HepG2 (cell line): Measurements from ENCODE around the gene JTB. TPM values are rescaled to one million over a fixed set of nuclear protein-coding genes. Genes with fewer than 3 reads are reported as not detected.

ENCODE experiments used
- ATAC-seq: fragments of 200-7000 bp; cut with Tn5 transposase; 3 replicates; pipeline ENCODE4 v1.9.1; 2020; ENCODE audit warnings: mild to moderate bottlenecking, moderate library complexity
- BruUV-seq: library from RNA; stranded (reverse); fragments of 400-500 nt; replicated peaks from 2 replicates; lab custom pipeline; 2021; lab: Mats Ljungman, UMichigan
- CTCF ChIA-PET: fragments of 300-600 bp; formaldehyde crosslinking; extraction: SDS; loops from one replicate; lab custom pipeline; 2021; ENCODE audit warnings: low total read pairs, inconsistent platforms, low intra/inter-chr PET ratio; lab: Yijun Ruan, JAX
- POLR2A ChIA-PET: fragments of 350-600 bp; sonication (Branson Sonifier 250); formaldehyde crosslinking; loops from one replicate; lab custom pipeline; 2020; ENCODE audit warnings: antibody characterized with exemption, inconsistent platforms; lab: Yijun Ruan, JAX
- DNase-seq: peaks from one replicate; pipeline ENCODE4 v3.0.0-alpha.2; 2015; ENCODE audit warnings: low spot score
- FAIRE-seq: peaks from 3 replicates; lab custom pipeline; 2011; peaks lifted over from hg19 to GRCh38; lab: Jason Lieb, UNC
- H2AFZ ChIP-seq: one replicate; pipeline ENCODE4 v1.6.1; 2011; ENCODE audit warnings: low read length, inconsistent platforms
- H3K27ac ChIP-seq: fragments of 300-600 bp; 3 replicates; pipeline ENCODE4 v1.8.0; 2011; ENCODE audit warnings: mixed run types, mild to moderate bottlenecking, mixed read lengths, low read length, inconsistent platforms; ENCODE audit not compliant: insufficient read depth; ENCODE audit errors: extremely low read length
- H3K27me3 ChIP-seq, 2 experiments: fragments of 200-600 bp in 1 of 2; 2 replicates in 1 of 2; 3 replicates in 1 of 2; pipeline versions ENCODE4 v1.6.0 to v1.8.0; 2011; ENCODE audit warnings: low read length in 2 of 2, mild to moderate bottlenecking in 2 of 2, moderate library complexity in 2 of 2, inconsistent platforms in 1 of 2; ENCODE audit not compliant: insufficient read depth in 2 of 2, control insufficient read depth in 1 of 2
- H3K36me3 ChIP-seq, 2 experiments: fragments of 200-600 bp in 1 of 2; replicated peaks in 1 of 2; 2 replicates in 1 of 2; 3 replicates in 1 of 2; pipeline versions ENCODE4 v1.5.1 to v1.8.0; 2011; ENCODE audit warnings: low read length in 2 of 2, inconsistent platforms in 1 of 2; ENCODE audit not compliant: insufficient read depth in 2 of 2, control insufficient read depth in 1 of 2
- H3K4me1 ChIP-seq: 2 replicates; pipeline ENCODE4 v1.5.1; 2012; ENCODE audit warnings: low read length, inconsistent platforms; ENCODE audit not compliant: insufficient read depth
- H3K4me2 ChIP-seq: 2 replicates; pipeline ENCODE4 v1.6.0; 2011; ENCODE audit warnings: low read depth, low read length, inconsistent platforms
- H3K4me3 ChIP-seq, 3 experiments: fragments of 200-600 bp in 1 of 3; sonication (generic), shearing (Covaris generic) in 1 of 3; replicated peaks in 1 of 3; 2 replicates each; pipeline ENCODE4 v1.5.1; 2011 to 2016; ENCODE audit warnings: low read length in 3 of 3, inconsistent platforms in 2 of 3, low read depth in 2 of 3, mild to moderate bottlenecking in 2 of 3, control low read depth in 1 of 3, mixed read lengths in 1 of 3; ENCODE audit not compliant: insufficient read depth in 1 of 3
- H3K79me2 ChIP-seq: one replicate; pipeline ENCODE4 v1.6.1; 2011; ENCODE audit warnings: low read length, inconsistent platforms; ENCODE audit not compliant: insufficient read depth
- H3K9ac ChIP-seq: 2 replicates; pipeline ENCODE4 v1.6.0; 2011; ENCODE audit warnings: mild to moderate bottlenecking, low read depth, low read length, inconsistent platforms; ENCODE audit not compliant: insufficient read depth
- H3K9me3 ChIP-seq: 2 replicates; pipeline ENCODE4 v1.5.1; 2012; ENCODE audit warnings: mild to moderate bottlenecking, low read length
- H4K20me1 ChIP-seq: 2 replicates; pipeline ENCODE4 v1.6.0; 2011; ENCODE audit warnings: inconsistent platforms, mild to moderate bottlenecking, low read length, moderate library complexity; ENCODE audit not compliant: insufficient read depth
- ATF7 ChIP-seq, 2 experiments: fragments of 450-650 bp in 1 of 2; sonication (generic) in 1 of 2; formaldehyde crosslinking in 1 of 2; IDR thresholded peaks; 2 replicates each; pipeline versions ENCODE4 v1.4.0 to v1.6.1; 2016 to 2020; ENCODE audit warnings: antibody characterized with exemption in 1 of 2, mild to moderate bottlenecking in 1 of 2, missing genetic modification reagents in 1 of 2
- GABPA ChIP-seq, 2 experiments: IDR thresholded peaks; 2 replicates each; pipeline ENCODE4 v1.6.1; 2011 to 2016; ENCODE audit warnings: low read depth in 2 of 2, low read length in 1 of 2, missing biosample characterization in 1 of 2, missing genetic modification characterization in 1 of 2
- GABPB1 ChIP-seq: IDR thresholded peaks from 2 replicates; pipeline ENCODE4 v1.6.1; 2016; ENCODE audit warnings: mild to moderate bottlenecking, missing genetic modification reagents, moderate library complexity, missing compliant biosample characterization
- KMT2B ChIP-seq: IDR thresholded peaks from 2 replicates; pipeline ENCODE4 v1.6.1; 2016; ENCODE audit warnings: missing genetic modification reagents, missing compliant biosample characterization
- NAIF1 ChIP-seq: sonication (generic); formaldehyde crosslinking; IDR thresholded peaks from 2 replicates; pipeline ENCODE4 v1.5.0; 2020; ENCODE audit warnings: mild to moderate bottlenecking, missing genetic modification reagents, borderline replicate concordance
- NFE2 ChIP-seq: sonication (generic); formaldehyde crosslinking; IDR thresholded peaks from 2 replicates; pipeline ENCODE4 v1.4.0; 2020; ENCODE audit warnings: missing genetic modification reagents
- POLR2G ChIP-seq: fragments of 200-400 bp; formaldehyde crosslinking; IDR thresholded peaks from 2 replicates; pipeline ENCODE4 v1.6.1; 2018; ENCODE audit warnings: mild to moderate bottlenecking, low read depth, low read length, moderate library complexity
- RFXAP ChIP-seq: sonication (generic); formaldehyde crosslinking; IDR thresholded peaks from 2 replicates; pipeline ENCODE4 v1.4.0; 2020; ENCODE audit warnings: missing genetic modification reagents, borderline replicate concordance
- TCF7 ChIP-seq: sonication (generic); IDR thresholded peaks from 2 replicates; pipeline ENCODE4 v1.6.1; 2016; ENCODE audit warnings: antibody characterized with exemption, low read depth
- THAP11 ChIP-seq: IDR thresholded peaks from 2 replicates; pipeline ENCODE4 v1.6.1; 2016; ENCODE audit warnings: missing biosample characterization, missing genetic modification reagents
- YY1 ChIP-seq: IDR thresholded peaks from 2 replicates; pipeline ENCODE4 v1.6.1; 2011; ENCODE audit warnings: low read length, low read depth, moderate library complexity, mild to moderate bottlenecking; ENCODE audit not compliant: insufficient read depth, insufficient replicate concordance
- ZFY ChIP-seq: sonication (generic); formaldehyde crosslinking; IDR thresholded peaks from 2 replicates; pipeline ENCODE4 v1.4.0; 2020; ENCODE audit warnings: missing genetic modification reagents
- ZNF619 ChIP-seq: sonication (generic); formaldehyde crosslinking; IDR thresholded peaks from 2 replicates; pipeline ENCODE4 v1.4.0; 2020; ENCODE audit warnings: mild to moderate bottlenecking, missing genetic modification reagents
- WGBS: methylation state at CpG from one replicate; pipeline ENCODE4 v1.1.6; 2017; ENCODE audit warnings: low lambda C conversion rate; 5-methylcytosine and 5-hydroxymethylcytosine counted together
- in situ Hi-C: cut with HindIII; loops from 2 replicates; pipeline ENCODE4 v1.10.0; 2017; ENCODE audit warnings: low pct_unique_long_range_greater_than_20kb; ENCODE audit not compliant: extremely low pct_ligation_motif_present
- intact Hi-C: fragments of 100-400 bp; cut with micrococcal nuclease; formaldehyde crosslinking; loops from one replicate; pipeline ENCODE4 v1.10.0; 2022; ENCODE audit not compliant: unreplicated experiment
- polyA plus RNA-seq, 8 experiments: library from polyadenylated mRNA; depleted of rRNA in 3 of 8; stranded (reverse) in 7 of 8; unstranded in 1 of 8; fragments of >200 nt; fragmentation: Illumina TruSeq in 4 of 8; extraction: Trizol in 4 of 8; gene quantifications; 2 replicates each; pipeline versions ENCODE4 v1.2.1 to v1.2.3, GENCODE V29; 2011 to 2016; ENCODE audit warnings: low read depth in 4 of 8, missing spikeins in 1 of 8, mixed read lengths in 1 of 8; ENCODE audit not compliant: insufficient read depth in 1 of 8
- total RNA-seq, 5 experiments: library from RNA; depleted of rRNA; stranded (reverse); fragments of >200 nt; fragmentation: Illumina TruSeq; extraction: Trizol; gene quantifications; 2 replicates each; pipeline ENCODE4 v1.2.3, GENCODE V29; 2016; ENCODE audit warnings: low read depth in 1 of 5
- TF ChIP-seq, protein P1 (sequence below): IDR thresholded peaks from 2 replicates; pipeline ENCODE4 v1.6.1; 2016; ENCODE audit warnings: missing genetic modification reagents, missing compliant biosample characterization
- TF ChIP-seq, protein P2 (sequence below): sonication (generic); formaldehyde crosslinking; IDR thresholded peaks from 2 replicates; pipeline ENCODE4 v1.5.1; 2020; ENCODE audit warnings: mild to moderate bottlenecking, missing genetic modification reagents, moderate library complexity

JTB gene
- total and polyA plus RNA-seq, 2 of the 13 experiments (the other 11 are each of a cell fraction or from before 2014, with no cell fraction given) = 96.7 to 99.2 TPM

DNA sequence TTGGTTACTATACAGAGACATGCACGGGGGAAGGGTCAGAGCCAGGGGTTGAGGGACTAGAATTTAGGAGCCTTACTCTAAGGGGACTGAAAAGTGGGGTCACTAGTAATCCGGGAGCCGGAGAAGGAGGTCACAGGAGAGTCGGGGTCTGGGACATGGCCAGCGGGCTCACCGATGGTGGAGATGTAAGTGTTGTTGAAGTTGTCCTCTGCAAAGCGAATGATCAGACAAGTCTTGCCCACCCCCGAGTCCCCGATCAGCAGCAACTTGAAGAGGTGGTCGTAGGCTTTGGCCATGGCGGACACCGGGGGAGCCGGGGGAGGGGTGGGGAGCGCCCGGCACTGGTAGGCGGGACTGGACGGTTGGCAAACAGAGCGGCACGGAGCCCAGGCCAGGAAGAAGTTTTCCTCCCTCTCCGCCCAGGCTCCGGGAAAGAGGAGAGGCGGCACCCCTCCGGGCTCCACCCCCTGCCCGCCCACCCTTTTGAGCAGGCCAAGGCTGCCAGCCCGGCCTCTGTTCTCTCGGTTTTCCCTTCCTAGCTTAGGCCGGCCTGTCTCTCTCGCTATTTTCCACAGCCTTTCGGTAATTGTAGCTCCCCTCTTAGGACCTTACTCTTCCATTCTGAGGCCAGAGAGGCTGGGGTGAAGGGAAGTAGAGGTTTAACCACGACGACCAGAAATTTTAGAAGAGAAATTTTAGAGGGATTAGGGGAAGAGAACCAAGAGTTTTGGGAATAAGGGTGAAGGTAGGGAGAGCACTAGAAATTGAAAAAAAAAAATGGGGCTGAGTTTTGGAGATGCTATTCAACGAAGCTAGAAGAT lies 8.7 kb upstream of the JTB start, which contains the start of gene RAB13:
TSS of gene RAB13 (minus strand) at position 399 of the 821 bp plus-strand sequence. CDS start at position 296, 103 bp downstream.
- H4K20me1 ChIP-seq = no peaks in the 10 kb centered on the region
- 1% methylated on average over 17 of the region's 32 CpGs for WGBS
- H3K4me1 ChIP-seq = peaks cover 19% of the 10 kb centered on the region
- H3K27me3 ChIP-seq = no peaks in the 10 kb centered on the region; a peak in 1 of 5 replicates
- peak; percentile 81 for DNase-seq
- intact Hi-C loops = loop anchor here (1.0 to 5.0 kb wide), 5 partner anchors 8 to 309 kb away; partner anchors contain the start of genes DENND4B and NPR1
- in situ Hi-C loops = loop anchor here (5.0 to 10.0 kb wide), 2 partner anchors 189 to 301 kb away; no protein-coding TSS in a partner anchor
- no peak for FAIRE-seq
- peaks cover 13% of the 10 kb centered on the region for H3K79me2 ChIP-seq
- no peaks in the 10 kb centered on the region; a peak in 1 of 5 replicates for H3K36me3 ChIP-seq
- BruUV-seq = no TSS peak
- ChIA-PET POLR2A (interaction anchor here (0.6 to 7.5 kb wide), 21 partner anchors 8 to 359 kb away, joined by 3 to 92 read pairs (median 3); partner anchors contain the start of genes CREB3L4, CRTC2, DENND4B and GATAD2B), CTCF (interaction anchor here (1.2 to 2.9 kb wide), 4 partner anchors 39 to 237 kb away, joined by 3 to 35 read pairs (median 14); partner anchors contain the start of gene DENND4B)
- peak within 1 kb of the TSS; percentile 97 for H2AFZ ChIP-seq
- peak within 1 kb of the TSS; percentile 82 for H3K27ac ChIP-seq
- H3K9ac ChIP-seq = peak within 1 kb of the TSS; percentile 83
- H3K4me3 ChIP-seq = peak within 1 kb of the TSS; percentile 79 to 93 (median 89)
- ATAC-seq = peak; percentile 90
- no peaks in the 10 kb centered on the region for H3K9me3 ChIP-seq
- H3K4me2 ChIP-seq = peak within 1 kb of the TSS; percentile 97
- TF ChIP-seq YY1 (peak; percentile 74), RFXAP (no peak), GABPA (IDR thresholded peaks at IDR 0.05; ENCODE audit: low read depth, low read length) (no peak), GABPA (CRISPR knock-in tag; IDR thresholded peaks at IDR 0.05; ENCODE audit: low read depth) (peak; percentile 8; the same call in 1 of the 2 replicates), GABPB1 (CRISPR knock-in tag) (peak; percentile 34; the same call in 1 of the 2 replicates), TCF7 (no peak), ZFY (CRISPR knock-in tag) (peak; percentile 61), ATF7 (IDR thresholded peaks at IDR 0.05) (no peak), ATF7 (CRISPR knock-in tag; IDR thresholded peaks at IDR 0.05) (0 out of 2 replicates have a peak, but pooled peaks have one; percentile 25), ZNF619 (CRISPR knock-in tag) (0 out of 2 replicates have a peak, but pooled peaks have one; percentile 14), THAP11 (CRISPR knock-in tag) (0 out of 2 replicates have a peak, but pooled peaks have one; percentile 14), POLR2G (peak; percentile 28; the same call in 1 of the 2 replicates), NAIF1 (0 out of 2 replicates have a peak, but pooled peaks have one; percentile 7), KMT2B (CRISPR knock-in tag) (no peak), NFE2 (no peak)
- TF ChIP-seq, protein P1, sequence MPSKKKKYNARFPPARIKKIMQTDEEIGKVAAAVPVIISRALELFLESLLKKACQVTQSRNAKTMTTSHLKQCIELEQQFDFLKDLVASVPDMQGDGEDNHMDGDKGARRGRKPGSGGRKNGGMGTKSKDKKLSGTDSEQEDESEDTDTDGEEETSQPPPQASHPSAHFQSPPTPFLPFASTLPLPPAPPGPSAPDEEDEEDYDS (CRISPR knock-in tag) = 0 out of 2 replicates have a peak, but pooled peaks have one; percentile 14
- TF ChIP-seq, protein P2, sequence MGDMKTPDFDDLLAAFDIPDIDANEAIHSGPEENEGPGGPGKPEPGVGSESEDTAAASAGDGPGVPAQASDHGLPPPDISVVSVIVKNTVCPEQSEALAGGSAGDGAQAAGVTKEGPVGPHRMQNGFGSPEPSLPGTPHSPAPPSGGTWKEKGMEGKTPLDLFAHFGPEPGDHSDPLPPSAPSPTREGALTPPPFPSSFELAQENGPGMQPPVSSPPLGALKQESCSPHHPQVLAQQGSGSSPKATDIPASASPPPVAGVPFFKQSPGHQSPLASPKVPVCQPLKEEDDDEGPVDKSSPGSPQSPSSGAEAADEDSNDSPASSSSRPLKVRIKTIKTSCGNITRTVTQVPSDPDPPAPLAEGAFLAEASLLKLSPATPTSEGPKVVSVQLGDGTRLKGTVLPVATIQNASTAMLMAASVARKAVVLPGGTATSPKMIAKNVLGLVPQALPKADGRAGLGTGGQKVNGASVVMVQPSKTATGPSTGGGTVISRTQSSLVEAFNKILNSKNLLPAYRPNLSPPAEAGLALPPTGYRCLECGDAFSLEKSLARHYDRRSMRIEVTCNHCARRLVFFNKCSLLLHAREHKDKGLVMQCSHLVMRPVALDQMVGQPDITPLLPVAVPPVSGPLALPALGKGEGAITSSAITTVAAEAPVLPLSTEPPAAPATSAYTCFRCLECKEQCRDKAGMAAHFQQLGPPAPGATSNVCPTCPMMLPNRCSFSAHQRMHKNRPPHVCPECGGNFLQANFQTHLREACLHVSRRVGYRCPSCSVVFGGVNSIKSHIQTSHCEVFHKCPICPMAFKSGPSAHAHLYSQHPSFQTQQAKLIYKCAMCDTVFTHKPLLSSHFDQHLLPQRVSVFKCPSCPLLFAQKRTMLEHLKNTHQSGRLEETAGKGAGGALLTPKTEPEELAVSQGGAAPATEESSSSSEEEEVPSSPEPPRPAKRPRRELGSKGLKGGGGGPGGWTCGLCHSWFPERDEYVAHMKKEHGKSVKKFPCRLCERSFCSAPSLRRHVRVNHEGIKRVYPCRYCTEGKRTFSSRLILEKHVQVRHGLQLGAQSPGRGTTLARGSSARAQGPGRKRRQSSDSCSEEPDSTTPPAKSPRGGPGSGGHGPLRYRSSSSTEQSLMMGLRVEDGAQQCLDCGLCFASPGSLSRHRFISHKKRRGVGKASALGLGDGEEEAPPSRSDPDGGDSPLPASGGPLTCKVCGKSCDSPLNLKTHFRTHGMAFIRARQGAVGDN (CRISPR knock-in tag) = peak; percentile 50
